HepG2 (cell line): Measurements from ENCODE around the gene C6orf136. TPM values are rescaled to one million over a fixed set of nuclear protein-coding genes. Genes with fewer than 3 reads are reported as not detected.

Source experiments
- ATAC-seq: fragments of 200-7000 bp; cut with Tn5 transposase; 3 replicates; pipeline ENCODE4 v1.9.1; 2020; ENCODE audit warnings: mild to moderate bottlenecking, moderate library complexity
- BruUV-seq: library from RNA; stranded (reverse); fragments of 400-500 nt; replicated peaks from 2 replicates; lab custom pipeline; 2021; lab: Mats Ljungman, UMichigan
- CTCF ChIA-PET: fragments of 300-600 bp; formaldehyde crosslinking; extraction: SDS; loops from one replicate; lab custom pipeline; 2021; ENCODE audit warnings: low total read pairs, inconsistent platforms, low intra/inter-chr PET ratio; lab: Yijun Ruan, JAX
- POLR2A ChIA-PET: fragments of 350-600 bp; sonication (Branson Sonifier 250); formaldehyde crosslinking; loops from one replicate; lab custom pipeline; 2020; ENCODE audit warnings: antibody characterized with exemption, inconsistent platforms; lab: Yijun Ruan, JAX
- DNase-seq: peaks from one replicate; pipeline ENCODE4 v3.0.0-alpha.2; 2015; ENCODE audit warnings: low spot score
- FAIRE-seq: peaks from 3 replicates; lab custom pipeline; 2011; peaks lifted over from hg19 to GRCh38; lab: Jason Lieb, UNC
- H2AFZ ChIP-seq: one replicate; pipeline ENCODE4 v1.6.1; 2011; ENCODE audit warnings: low read length, inconsistent platforms
- H3K27ac ChIP-seq: fragments of 300-600 bp; 3 replicates; pipeline ENCODE4 v1.8.0; 2011; ENCODE audit warnings: mixed run types, mild to moderate bottlenecking, mixed read lengths, low read length, inconsistent platforms; ENCODE audit not compliant: insufficient read depth; ENCODE audit errors: extremely low read length
- H3K27me3 ChIP-seq, 2 experiments: fragments of 200-600 bp in 1 of 2; 2 replicates in 1 of 2; 3 replicates in 1 of 2; pipeline versions ENCODE4 v1.6.0 to v1.8.0; 2011; ENCODE audit warnings: low read length in 2 of 2, mild to moderate bottlenecking in 2 of 2, moderate library complexity in 2 of 2, inconsistent platforms in 1 of 2; ENCODE audit not compliant: insufficient read depth in 2 of 2, control insufficient read depth in 1 of 2
- H3K36me3 ChIP-seq, 2 experiments: fragments of 200-600 bp in 1 of 2; replicated peaks in 1 of 2; 2 replicates in 1 of 2; 3 replicates in 1 of 2; pipeline versions ENCODE4 v1.5.1 to v1.8.0; 2011; ENCODE audit warnings: low read length in 2 of 2, inconsistent platforms in 1 of 2; ENCODE audit not compliant: insufficient read depth in 2 of 2, control insufficient read depth in 1 of 2
- H3K4me1 ChIP-seq: 2 replicates; pipeline ENCODE4 v1.5.1; 2012; ENCODE audit warnings: low read length, inconsistent platforms; ENCODE audit not compliant: insufficient read depth
- H3K4me2 ChIP-seq: 2 replicates; pipeline ENCODE4 v1.6.0; 2011; ENCODE audit warnings: low read depth, low read length, inconsistent platforms
- H3K4me3 ChIP-seq, 3 experiments: fragments of 200-600 bp in 1 of 3; sonication (generic), shearing (Covaris generic) in 1 of 3; replicated peaks in 1 of 3; 2 replicates each; pipeline ENCODE4 v1.5.1; 2011 to 2016; ENCODE audit warnings: low read length in 3 of 3, inconsistent platforms in 2 of 3, low read depth in 2 of 3, mild to moderate bottlenecking in 2 of 3, control low read depth in 1 of 3, mixed read lengths in 1 of 3; ENCODE audit not compliant: insufficient read depth in 1 of 3
- H3K79me2 ChIP-seq: one replicate; pipeline ENCODE4 v1.6.1; 2011; ENCODE audit warnings: low read length, inconsistent platforms; ENCODE audit not compliant: insufficient read depth
- H3K9ac ChIP-seq: 2 replicates; pipeline ENCODE4 v1.6.0; 2011; ENCODE audit warnings: mild to moderate bottlenecking, low read depth, low read length, inconsistent platforms; ENCODE audit not compliant: insufficient read depth
- H3K9me3 ChIP-seq: 2 replicates; pipeline ENCODE4 v1.5.1; 2012; ENCODE audit warnings: mild to moderate bottlenecking, low read length
- H4K20me1 ChIP-seq: 2 replicates; pipeline ENCODE4 v1.6.0; 2011; ENCODE audit warnings: inconsistent platforms, mild to moderate bottlenecking, low read length, moderate library complexity; ENCODE audit not compliant: insufficient read depth
- ARNT2 ChIP-seq: sonication (generic); formaldehyde crosslinking; IDR thresholded peaks from 2 replicates; pipeline ENCODE4 v1.8.0; 2022; ENCODE audit warnings: mild to moderate bottlenecking, low read depth, missing genetic modification reagents, moderate library complexity
- CREB1 ChIP-seq, 2 experiments: fragments of 450-650 bp in 1 of 2; IDR thresholded peaks; 2 replicates each; pipeline ENCODE4 v1.6.1; 2016 to 2017; ENCODE audit warnings: control low read depth in 1 of 2, mild to moderate bottlenecking in 1 of 2, missing compliant biosample characterization in 1 of 2, missing genetic modification characterization in 1 of 2
- FOXP1 ChIP-seq, 2 experiments: fragments of 450-650 bp in 1 of 2; IDR thresholded peaks; 2 replicates each; pipeline ENCODE4 v1.6.1; 2017 to 2018; ENCODE audit warnings: antibody characterized with exemption in 1 of 2
- PPARG ChIP-seq: conservative IDR thresholded peaks from 2 replicates; pipeline ENCODE4 v1.6.1; 2016; ENCODE audit warnings: missing biosample characterization, missing genetic modification reagents
- PRPF4 ChIP-seq: fragments of 200-400 bp; formaldehyde crosslinking; IDR thresholded peaks from 2 replicates; pipeline ENCODE4 v1.6.1; 2016; ENCODE audit warnings: low read length, low read depth; ENCODE audit not compliant: poor library complexity, severe bottlenecking
- RAD51 ChIP-seq: fragments of 450-650 bp; IDR thresholded peaks from 2 replicates; pipeline ENCODE4 v1.6.1; 2016; ENCODE audit warnings: borderline replicate concordance
- RFX3 ChIP-seq: IDR thresholded peaks from 2 replicates; pipeline ENCODE4 v1.6.1; 2016; ENCODE audit warnings: missing biosample characterization, missing genetic modification reagents
- RFX5 ChIP-seq: IDR thresholded peaks from 2 replicates; pipeline ENCODE4 v1.6.1; 2011; ENCODE audit warnings: low read depth, low read length, improper control_type of control experiment
- SALL1 ChIP-seq: sonication (generic); formaldehyde crosslinking; IDR thresholded peaks from 2 replicates; pipeline ENCODE4 v1.8.0; 2022; ENCODE audit warnings: mild to moderate bottlenecking, missing genetic modification reagents
- SMAD9 ChIP-seq: sonication (generic); formaldehyde crosslinking; IDR thresholded peaks from 2 replicates; pipeline ENCODE4 v1.5.1; 2020; ENCODE audit warnings: mild to moderate bottlenecking, missing genetic modification reagents
- ZMYM3 ChIP-seq: sonication (generic); formaldehyde crosslinking; IDR thresholded peaks from 2 replicates; pipeline ENCODE4 v1.5.1; 2020; ENCODE audit warnings: mild to moderate bottlenecking, missing genetic modification reagents
- ZNF224 ChIP-seq: sonication (generic); formaldehyde crosslinking; IDR thresholded peaks from 2 replicates; pipeline ENCODE4 v1.5.0; 2020; ENCODE audit warnings: mild to moderate bottlenecking, missing genetic modification reagents
- ZNF256 ChIP-seq: sonication (generic); formaldehyde crosslinking; conservative IDR thresholded peaks from 2 replicates; pipeline ENCODE4 v1.4.0; 2020; ENCODE audit warnings: missing genetic modification reagents
- ZNF737 ChIP-seq: sonication (generic); formaldehyde crosslinking; IDR thresholded peaks from 2 replicates; pipeline ENCODE4 v1.5.0; 2020; ENCODE audit warnings: missing genetic modification reagents, mild to moderate bottlenecking, borderline replicate concordance
- ZNF773 ChIP-seq: sonication (generic); formaldehyde crosslinking; IDR thresholded peaks from 2 replicates; pipeline ENCODE4 v1.4.0; 2020; ENCODE audit warnings: missing genetic modification reagents, borderline replicate concordance
- WGBS: methylation state at CpG from one replicate; pipeline ENCODE4 v1.1.6; 2017; ENCODE audit warnings: low lambda C conversion rate; 5-methylcytosine and 5-hydroxymethylcytosine counted together
- in situ Hi-C: cut with HindIII; loops from 2 replicates; pipeline ENCODE4 v1.10.0; 2017; ENCODE audit warnings: low pct_unique_long_range_greater_than_20kb; ENCODE audit not compliant: extremely low pct_ligation_motif_present
- intact Hi-C: fragments of 100-400 bp; cut with micrococcal nuclease; formaldehyde crosslinking; loops from one replicate; pipeline ENCODE4 v1.10.0; 2022; ENCODE audit not compliant: unreplicated experiment
- polyA plus RNA-seq, 8 experiments: library from polyadenylated mRNA; depleted of rRNA in 3 of 8; stranded (reverse) in 7 of 8; unstranded in 1 of 8; fragments of >200 nt; fragmentation: Illumina TruSeq in 4 of 8; extraction: Trizol in 4 of 8; gene quantifications; 2 replicates each; pipeline versions ENCODE4 v1.2.1 to v1.2.3, GENCODE V29; 2011 to 2016; ENCODE audit warnings: low read depth in 4 of 8, missing spikeins in 1 of 8, mixed read lengths in 1 of 8; ENCODE audit not compliant: insufficient read depth in 1 of 8
- total RNA-seq, 5 experiments: library from RNA; depleted of rRNA; stranded (reverse); fragments of >200 nt; fragmentation: Illumina TruSeq; extraction: Trizol; gene quantifications; 2 replicates each; pipeline ENCODE4 v1.2.3, GENCODE V29; 2016; ENCODE audit warnings: low read depth in 1 of 5
- TF ChIP-seq, protein P1 (sequence below): sonication (generic); formaldehyde crosslinking; IDR thresholded peaks from 2 replicates; pipeline ENCODE4 v1.4.0; 2020; ENCODE audit warnings: low read depth, missing genetic modification reagents

C6orf136 gene
- total and polyA plus RNA-seq, 2 of the 13 experiments (the other 11 are each of a cell fraction or from before 2014, with no cell fraction given) = 12.0 to 26.2 TPM

DNA sequence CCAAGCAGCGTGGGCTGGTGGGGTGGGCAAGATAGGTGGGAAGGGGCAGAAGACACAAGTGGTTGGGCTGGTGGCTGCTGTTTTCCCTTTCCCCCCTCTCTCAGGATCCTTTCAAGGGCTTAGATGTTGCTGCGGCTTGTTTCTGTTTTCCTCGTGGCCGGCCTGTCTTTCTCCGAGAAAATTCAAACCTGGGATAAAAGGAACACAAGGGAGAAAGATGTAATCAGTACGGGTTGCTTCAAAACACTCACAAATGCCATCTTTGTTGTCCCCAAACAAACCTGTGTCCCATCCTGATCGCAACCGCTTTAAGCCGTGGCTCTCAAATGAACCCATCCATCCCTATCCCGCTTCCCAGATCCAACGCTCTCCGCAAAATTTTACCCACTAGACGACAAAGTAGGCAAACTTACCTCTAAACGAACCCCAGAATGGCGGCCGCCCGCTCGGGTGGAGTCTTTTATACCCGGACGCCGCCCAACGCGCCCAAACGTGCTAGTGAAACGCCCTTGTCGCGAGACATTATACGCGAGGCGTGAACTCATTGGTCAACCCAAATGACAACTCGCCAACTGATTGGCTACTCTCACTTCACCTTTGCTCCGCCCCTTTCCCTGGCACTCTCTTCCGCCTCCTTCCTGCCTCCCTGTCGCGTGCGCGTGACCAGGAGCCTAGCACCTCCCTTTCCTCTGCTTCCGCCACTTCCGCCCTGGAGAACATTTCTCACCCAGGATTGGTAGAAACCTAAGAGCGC lies 29.9 kb upstream of the C6orf136 start, which contains the start of gene PPP1R10:
Gene PPP1R10 (minus strand): TSS at position 433 of the 754 bp plus-strand sequence. CDS start 7,299 bp downstream, outside the sequence.
- peak within 1 kb of the TSS; percentile 87 to 97 (median 89) for H3K4me3 ChIP-seq
- peak within 1 kb of the TSS; percentile 98 for H3K27ac ChIP-seq
- H3K36me3 ChIP-seq = peaks cover 4 to 18% of the 10 kb centered on the region in 2 experiments
- TSS peak; percentile 75 for BruUV-seq
- peaks cover 44% of the 10 kb centered on the region for H3K79me2 ChIP-seq
- in situ Hi-C loops (no loop called here), intact Hi-C loops (loop anchor here (2.0 to 5.0 kb wide), 3 partner anchors 40 to 104 kb away; partner anchors contain the start of genes DHX16 and TUBB)
- DNase-seq = peak; percentile 100
- WGBS = under 1% methylated on average over 40 of the region's 40 CpGs
- peaks cover 35% of the 10 kb centered on the region for H3K4me1 ChIP-seq
- peak within 1 kb of the TSS; percentile 59 for H2AFZ ChIP-seq
- ATAC-seq = peak; percentile 83
- peak within 1 kb of the TSS; percentile 100 for H3K9ac ChIP-seq
- FAIRE-seq = peak; percentile 91
- peaks cover 12% of the 10 kb centered on the region for H4K20me1 ChIP-seq
- H3K27me3 ChIP-seq = no peaks in the 10 kb centered on the region; a peak in 1 of 5 replicates
- ChIA-PET POLR2A (interaction anchor here (0.7 to 2.6 kb wide), 26 partner anchors 10 to 267 kb away, joined by 3 to 36 read pairs (median 7); partner anchors contain the start of genes ABCF1, ATAT1, C6orf136 and DDR1), CTCF (no interaction called here)
- H3K9me3 ChIP-seq = no peaks in the 10 kb centered on the region
- peak within 1 kb of the TSS; percentile 88 for H3K4me2 ChIP-seq
- TF ChIP-seq ZNF737 (no peak), ZNF256 (CRISPR knock-in tag) (0 out of 2 replicates have a peak, but pooled peaks have one; percentile 38), FOXP1 (IDR thresholded peaks at IDR 0.05) (no peak), FOXP1 (CRISPR knock-in tag; IDR thresholded peaks at IDR 0.05) (no peak), PPARG (CRISPR knock-in tag) (0 out of 2 replicates have a peak, but pooled peaks have one; percentile 17), RFX3 (CRISPR knock-in tag) (no peak), ZNF773 (CRISPR knock-in tag) (peak; percentile 80; the same call in 1 of the 2 replicates), CREB1 (IDR thresholded peaks at IDR 0.05) (peak; percentile 93), CREB1 (CRISPR knock-in tag; IDR thresholded peaks at IDR 0.05) (peak; percentile 95), ZNF224 (CRISPR knock-in tag) (peak; percentile 52; the same call in 1 of the 2 replicates), ZMYM3 (CRISPR knock-in tag) (no peak), SALL1 (CRISPR knock-in tag) (peak; percentile 73), SMAD9 (peak; percentile 77; the same call in 1 of the 2 replicates), ARNT2 (CRISPR knock-in tag) (no peak; the same call in 1 of the 2 replicates), RAD51 (peak; percentile 46), PRPF4 (no peak), RFX5 (peak; percentile 65)
- TF ChIP-seq, protein P1, sequence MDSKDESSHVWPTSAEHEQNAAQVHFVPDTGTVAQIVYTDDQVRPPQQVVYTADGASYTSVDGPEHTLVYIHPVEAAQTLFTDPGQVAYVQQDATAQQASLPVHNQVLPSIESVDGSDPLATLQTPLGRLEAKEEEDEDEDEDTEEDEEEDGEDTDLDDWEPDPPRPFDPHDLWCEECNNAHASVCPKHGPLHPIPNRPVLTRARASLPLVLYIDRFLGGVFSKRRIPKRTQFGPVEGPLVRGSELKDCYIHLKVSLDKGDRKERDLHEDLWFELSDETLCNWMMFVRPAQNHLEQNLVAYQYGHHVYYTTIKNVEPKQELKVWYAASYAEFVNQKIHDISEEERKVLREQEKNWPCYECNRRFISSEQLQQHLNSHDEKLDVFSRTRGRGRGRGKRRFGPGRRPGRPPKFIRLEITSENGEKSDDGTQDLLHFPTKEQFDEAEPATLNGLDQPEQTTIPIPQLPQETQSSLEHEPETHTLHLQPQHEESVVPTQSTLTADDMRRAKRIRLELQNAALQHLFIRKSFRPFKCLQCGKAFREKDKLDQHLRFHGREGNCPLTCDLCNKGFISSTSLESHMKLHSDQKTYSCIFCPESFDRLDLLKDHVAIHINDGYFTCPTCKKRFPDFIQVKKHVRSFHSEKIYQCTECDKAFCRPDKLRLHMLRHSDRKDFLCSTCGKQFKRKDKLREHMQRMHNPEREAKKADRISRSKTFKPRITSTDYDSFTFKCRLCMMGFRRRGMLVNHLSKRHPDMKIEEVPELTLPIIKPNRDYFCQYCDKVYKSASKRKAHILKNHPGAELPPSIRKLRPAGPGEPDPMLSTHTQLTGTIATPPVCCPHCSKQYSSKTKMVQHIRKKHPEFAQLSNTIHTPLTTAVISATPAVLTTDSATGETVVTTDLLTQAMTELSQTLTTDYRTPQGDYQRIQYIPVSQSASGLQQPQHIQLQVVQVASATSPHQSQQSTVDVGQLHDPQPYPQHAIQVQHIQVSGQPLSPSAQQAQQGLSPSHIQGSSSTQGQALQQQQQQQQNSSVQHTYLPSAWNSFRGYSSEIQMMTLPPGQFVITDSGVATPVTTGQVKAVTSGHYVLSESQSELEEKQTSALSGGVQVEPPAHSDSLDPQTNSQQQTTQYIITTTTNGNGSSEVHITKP (CRISPR knock-in tag) = no peak; the same call in none of the 2 replicates
